HG03097 (cell line): ENCODE results near the gene XIRP1.
"Not testable (repeated sequence)": the region's sequence is repeated elsewhere in the genome, so short reads cannot be mapped to it uniquely, and the experiment has no call there.

Source experiments
- ATAC-seq: cut with Tn5 transposase; IDR thresholded peaks from one replicate; pipeline ENCODE4 v1.9.1; 2021; ENCODE audit not compliant: unreplicated experiment, low FRiP score

The XIRP1 gene

GRCh38 chr3:39192490-39193092, at the start of gene XIRP1:
XIRP1 (minus strand) TSS chr3:39192595; CDS start chr3:39189445, 3,150 bp downstream.
- no peak for ATAC-seq

- no peak for ATAC-seq
These were observed 49.2 kb upstream of the XIRP1 start for GRCh38 chr3:39241561-39241960.

GRCh38 chr3:39237027-39237426, 44.6 kb upstream of the XIRP1 start:
- ATAC-seq = no peak

- ATAC-seq = no peak
These were observed 42.3 kb upstream of the XIRP1 start for GRCh38 chr3:39234651-39235050.

- ATAC-seq = no peak
These were observed 40.5 kb upstream of the XIRP1 start for GRCh38 chr3:39232859-39233258.

GRCh38 chr3:39230453-39230852, 38.1 kb upstream of the XIRP1 start:
- ATAC-seq = no peak

- no peak for ATAC-seq
These were observed 36.1 kb upstream of the XIRP1 start for GRCh38 chr3:39228496-39228895.

GRCh38 chr3:39227596-39227995, 35.2 kb upstream of the XIRP1 start:
- not testable (repeated sequence) for ATAC-seq

- no peak for ATAC-seq
These were observed 33.8 kb upstream of the XIRP1 start for GRCh38 chr3:39226106-39226741.

- no peak for ATAC-seq
These were observed 31.9 kb upstream of the XIRP1 start for GRCh38 chr3:39224288-39224687.

- ATAC-seq = no peak
These were observed 30.5 kb upstream of the XIRP1 start for GRCh38 chr3:39222939-39223338.

- no peak for ATAC-seq
These were observed 30.1 kb upstream of the XIRP1 start for GRCh38 chr3:39222462-39222861.

GRCh38 chr3:39221141-39221530, 28.7 kb upstream of the XIRP1 start:
- no peak for ATAC-seq

- no peak for ATAC-seq
These were observed 28.2 kb upstream of the XIRP1 start for GRCh38 chr3:39220407-39221140.

GRCh38 chr3:39219702-39220101, 27.3 kb upstream of the XIRP1 start:
- ATAC-seq = no peak

GRCh38 chr3:39216176-39216790, 23.9 kb upstream of the XIRP1 start:
- peak; percentile 83 for ATAC-seq

- no peak for ATAC-seq
These were observed 21.2 kb upstream of the XIRP1 start for GRCh38 chr3:39213613-39214012.

GRCh38 chr3:39212665-39213064, 20.3 kb upstream of the XIRP1 start:
- no peak for ATAC-seq

- ATAC-seq = no peak
These were observed 19.1 kb upstream of the XIRP1 start for GRCh38 chr3:39211332-39212130.

GRCh38 chr3:39210078-39210477, 17.7 kb upstream of the XIRP1 start:
- ATAC-seq = no peak
